KG1 (cell line): ENCODE results near the gene SNX1.

Source experiments
- DNase-seq: peaks from one replicate; lab custom pipeline; 2025; lab: John Stamatoyannopoulos, UW

Gene SNX1

DNA sequence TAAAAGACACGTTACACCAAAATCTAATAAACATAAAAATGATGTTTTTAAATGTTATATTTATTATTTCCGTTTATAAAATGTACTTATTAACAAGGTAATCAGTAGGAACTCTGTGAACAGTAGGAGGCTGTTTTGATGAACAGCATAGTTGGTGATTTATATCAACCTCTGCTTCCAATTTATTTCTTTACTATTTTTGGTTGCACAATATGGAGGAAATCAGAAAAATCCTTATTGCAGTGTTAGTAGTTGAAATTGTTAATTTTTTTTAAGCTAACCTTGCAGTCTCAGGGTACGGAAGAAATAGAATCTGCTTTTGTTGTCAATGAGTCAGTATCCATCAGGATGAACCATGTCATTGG, 50.7 kb downstream of the SNX1 start:
- DNase-seq, result no peak

DNA sequence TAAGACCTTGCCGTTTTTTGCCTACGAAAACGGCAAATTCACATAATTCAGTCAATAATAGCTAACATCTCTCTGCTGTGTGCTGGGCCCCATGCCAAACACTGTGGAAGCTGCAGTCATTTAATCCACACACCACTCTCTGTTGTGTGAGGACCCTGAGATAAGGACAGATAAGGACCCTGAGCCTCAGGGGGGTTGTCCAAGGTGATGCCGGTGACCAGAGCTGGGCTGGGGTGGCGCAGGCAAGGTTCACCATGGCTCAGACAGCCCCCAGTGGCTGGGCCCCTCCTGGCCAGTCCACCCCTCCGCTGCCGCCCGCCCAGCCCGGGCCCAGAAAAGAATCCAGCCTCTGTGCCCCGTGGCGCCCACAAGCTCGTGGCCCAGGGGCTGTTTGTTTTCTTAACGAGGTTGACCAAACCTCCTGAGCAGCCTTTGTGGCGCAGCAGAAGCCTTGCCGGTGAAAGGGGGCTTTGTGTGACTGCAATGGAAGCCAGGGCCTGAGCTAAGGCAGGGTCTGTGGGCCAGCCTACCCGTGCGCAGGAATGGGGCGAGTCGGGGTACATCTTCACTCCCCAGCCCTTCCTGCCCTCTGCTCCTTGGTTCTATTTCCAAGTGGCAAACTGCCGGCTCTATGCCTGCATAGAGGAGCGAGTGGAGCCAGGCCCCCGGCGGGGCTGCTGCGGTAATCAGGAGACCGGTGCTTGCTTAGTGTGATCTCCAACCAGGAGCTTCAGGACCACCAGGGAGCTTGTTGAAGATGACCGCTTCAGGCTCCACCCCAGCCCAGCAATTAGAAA, 51.3 kb downstream of the SNX1 start:
- no peak for DNase-seq

DNA sequence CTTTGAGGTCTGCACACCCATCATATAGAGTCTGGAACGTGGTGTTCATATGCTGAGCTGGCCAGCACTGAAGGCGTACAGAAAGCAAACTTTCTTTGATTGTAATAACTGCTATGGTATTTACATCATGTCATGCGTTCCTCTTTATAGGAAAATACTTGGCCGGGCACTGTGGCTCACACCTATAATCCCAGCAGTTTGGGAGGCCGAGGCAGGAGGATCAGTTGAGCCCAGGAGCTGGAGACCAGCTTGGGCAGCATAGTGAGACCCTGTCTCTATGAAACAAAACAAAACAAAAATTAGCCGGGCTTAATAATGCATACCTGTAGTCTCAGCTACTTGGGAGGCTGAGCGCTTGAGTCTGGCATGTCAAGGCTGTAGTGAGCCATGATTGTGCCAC, 52.4 kb downstream of the SNX1 start:
- no peak for DNase-seq

DNA sequence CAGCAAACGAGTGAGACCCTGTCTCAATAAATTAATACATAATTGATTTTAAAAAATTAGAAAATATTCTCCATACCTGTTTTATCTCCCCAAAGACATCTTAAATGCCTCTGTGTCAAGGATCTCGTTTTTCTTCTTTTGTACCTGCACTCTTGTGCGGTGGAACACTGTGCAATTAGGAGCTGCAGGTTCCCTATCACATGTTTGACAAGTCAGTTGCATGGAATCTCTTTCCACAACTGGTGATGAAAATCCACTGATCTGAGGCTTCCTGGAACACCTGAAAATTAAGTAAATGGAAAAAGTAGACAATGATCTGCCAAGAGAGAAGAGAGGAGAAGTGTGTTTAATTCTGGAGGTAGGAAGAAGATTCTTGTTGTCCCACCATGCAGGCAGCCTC, 52.8 kb downstream of the SNX1 start:
- no peak for DNase-seq

DNA sequence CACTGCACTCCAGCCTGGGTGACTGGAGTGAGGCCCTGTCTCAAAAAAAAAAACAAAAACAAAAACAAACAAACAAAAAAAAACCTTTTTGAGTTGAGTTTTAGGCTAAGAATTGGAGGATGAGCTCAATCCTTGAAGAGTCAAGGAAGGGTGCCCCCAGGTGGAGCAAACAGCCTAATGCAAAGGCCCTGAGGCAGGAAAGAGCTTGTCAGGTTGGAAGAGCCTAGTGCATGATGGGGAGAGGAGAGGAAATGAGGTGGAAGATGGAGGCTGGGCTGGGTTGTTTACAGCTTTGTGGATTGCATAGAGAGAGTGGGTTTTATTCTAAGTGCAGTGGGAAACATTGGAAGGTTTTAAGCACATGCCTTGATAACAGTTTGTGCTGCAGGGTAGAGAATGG, 53.6 kb downstream of the SNX1 start:
- no peak for DNase-seq

DNA sequence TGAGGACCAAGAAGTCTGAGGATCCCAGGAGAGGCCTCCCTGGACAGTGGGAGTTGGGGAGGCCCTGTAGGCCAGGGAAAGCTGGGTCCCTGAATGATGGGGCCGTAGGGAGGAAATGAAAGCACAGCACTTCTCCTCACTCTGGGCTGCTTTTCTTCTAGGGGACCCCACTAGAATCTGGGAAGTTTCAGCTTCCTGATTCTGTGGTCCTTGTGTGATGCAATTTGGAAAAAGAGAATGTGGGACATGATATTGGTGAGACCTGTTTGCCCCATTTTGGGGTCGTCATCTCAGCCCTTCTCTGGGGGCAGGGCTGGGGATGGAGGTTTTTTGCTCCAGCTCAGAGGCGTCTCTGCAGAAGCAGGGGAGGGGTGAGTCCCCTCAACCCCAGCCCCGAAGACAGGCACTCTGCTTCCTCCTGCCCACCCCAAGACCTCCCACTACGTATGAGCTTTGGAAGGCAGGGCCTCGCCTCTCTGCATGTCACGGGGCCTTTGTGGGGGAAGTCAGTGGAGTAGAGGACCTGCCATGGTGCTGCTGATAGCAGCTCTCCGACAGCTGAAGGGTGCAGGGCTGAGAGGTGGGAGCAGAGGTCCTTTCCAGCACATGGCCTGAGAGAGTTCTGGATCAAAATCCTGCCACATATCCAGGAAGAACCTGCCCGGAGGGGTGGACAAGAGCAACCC, 54.3 kb downstream of the SNX1 start:
- no peak for DNase-seq

DNA sequence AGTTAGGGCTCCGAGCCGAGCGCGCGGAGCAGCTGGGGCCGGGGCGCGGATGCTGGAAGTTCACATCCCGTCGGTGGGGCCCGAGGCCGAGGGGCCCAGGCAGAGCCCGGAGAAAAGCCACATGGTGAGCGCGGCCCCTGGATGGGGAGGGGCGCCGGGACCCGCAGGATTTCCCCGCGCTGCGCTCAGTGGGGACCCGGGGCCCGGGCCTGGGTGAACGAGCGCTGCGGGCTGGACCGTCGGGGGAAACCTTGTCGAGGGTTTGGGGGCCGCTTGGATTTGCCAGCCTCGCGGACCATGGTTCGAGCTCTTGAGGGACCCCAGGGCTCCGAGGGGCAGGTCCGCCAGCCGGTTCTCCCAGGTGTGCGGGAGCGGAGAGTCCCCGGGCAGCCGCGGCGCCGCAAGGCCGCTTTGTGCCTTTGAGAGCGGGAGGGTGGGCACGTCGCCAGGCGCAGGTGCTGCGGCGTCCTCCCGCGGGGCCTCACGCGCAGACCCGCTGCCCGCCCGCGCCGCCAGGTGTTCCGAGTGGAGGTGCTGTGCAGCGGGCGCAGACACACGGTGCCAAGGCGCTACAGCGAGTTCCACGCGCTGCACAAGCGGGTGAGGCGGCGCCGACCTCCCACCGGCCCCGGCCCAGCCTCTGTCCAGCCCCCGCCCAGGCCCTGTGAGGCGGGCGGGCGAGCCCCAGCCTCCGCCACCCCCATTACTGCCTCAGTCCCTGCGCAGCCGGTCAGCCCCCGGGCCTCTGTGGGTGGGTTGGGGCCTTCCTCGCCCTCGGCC, 56.1 kb downstream of the SNX1 start, which contains the start of gene SNX22:
Gene SNX22 (plus strand): TSS at position 5 of the 780 bp plus-strand sequence. CDS start 45 bp downstream, at position 50.
- no peak for DNase-seq

DNA sequence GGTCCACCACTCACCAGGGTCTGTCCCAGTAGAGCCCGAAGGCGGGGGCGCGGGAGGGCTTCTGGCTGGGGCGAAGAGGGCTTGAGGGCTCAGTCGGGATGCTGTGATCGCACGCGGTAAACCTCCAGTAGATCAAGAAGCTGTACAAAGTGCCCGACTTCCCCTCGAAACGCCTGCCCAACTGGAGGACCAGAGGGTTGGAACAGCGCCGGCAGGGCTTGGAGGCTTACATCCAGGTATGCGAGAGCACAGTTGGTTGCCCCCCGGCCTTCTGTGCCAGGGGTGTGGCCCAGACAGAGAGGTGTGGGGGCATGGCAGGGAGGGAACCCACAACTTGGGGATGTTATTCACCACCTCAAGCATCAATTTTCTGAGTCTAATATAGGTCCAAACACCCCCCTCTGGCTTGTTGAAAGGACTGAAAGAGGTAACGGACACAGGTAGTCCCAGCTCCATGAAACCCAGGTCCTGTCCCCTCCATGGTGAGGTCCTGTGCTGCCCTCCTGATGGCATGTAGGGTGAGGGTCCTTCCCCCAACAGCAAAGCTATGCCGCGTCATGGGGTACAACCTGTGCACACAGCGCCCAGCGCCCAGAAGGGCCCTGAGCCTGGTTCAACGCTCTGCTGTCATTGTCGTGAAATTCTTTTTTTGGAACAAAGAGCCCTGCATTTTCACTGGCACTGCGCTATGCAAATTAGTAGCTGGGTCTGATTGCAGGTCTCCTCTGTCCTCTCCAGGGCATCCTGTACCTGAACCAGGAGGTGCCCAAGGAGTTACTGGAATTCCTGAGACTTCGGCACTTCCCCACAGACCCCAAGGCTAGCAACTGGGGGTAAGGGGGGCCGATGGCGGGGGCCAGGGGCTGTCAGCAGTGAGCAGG, 57.0 kb downstream of the SNX1 start:
- DNase-seq, result no peak

DNA sequence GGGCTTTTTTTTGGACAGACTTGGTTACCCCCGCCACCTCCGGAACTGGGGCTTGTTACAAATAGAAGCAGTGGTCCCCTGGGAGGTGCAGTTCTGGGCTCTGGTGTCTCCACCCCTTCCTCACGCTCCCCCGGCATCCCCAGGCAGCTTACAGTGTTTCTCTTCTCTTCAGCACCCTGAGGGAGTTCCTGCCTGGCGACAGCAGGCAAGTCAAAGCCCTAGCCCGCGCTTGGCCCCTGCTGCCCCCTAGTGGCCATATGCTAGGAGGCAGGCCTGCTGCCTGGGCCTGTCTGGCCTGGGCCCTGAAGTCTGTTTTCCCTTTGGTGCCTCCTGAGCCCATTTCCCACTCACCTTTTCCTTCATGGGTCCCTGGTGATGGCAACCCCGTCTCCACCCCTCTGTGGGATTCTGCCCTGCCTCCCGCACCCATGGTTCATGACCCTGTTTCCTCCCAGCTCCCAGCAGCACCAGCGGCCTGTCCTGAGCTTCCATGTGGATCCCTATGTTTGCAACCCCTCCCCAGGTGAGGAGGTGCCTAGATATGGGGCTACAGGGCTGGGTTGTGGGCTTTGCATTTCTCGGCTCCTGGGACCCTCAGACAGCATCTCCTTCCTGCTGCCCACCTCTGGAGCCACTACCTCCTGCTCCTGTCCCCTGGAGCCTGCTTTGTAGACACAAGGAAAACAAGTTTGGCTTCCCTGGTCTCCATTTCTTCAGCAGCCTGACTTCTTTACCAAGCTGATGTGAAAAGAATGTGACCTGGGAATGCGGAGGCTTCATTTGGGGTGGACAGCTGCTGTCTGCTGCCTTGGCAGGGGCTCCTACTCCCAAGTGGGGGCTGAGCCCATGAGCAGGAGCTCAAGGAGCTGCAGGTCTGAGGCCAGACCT, 57.9 kb downstream of the SNX1 start:
- peak; percentile 84 for DNase-seq

DNA sequence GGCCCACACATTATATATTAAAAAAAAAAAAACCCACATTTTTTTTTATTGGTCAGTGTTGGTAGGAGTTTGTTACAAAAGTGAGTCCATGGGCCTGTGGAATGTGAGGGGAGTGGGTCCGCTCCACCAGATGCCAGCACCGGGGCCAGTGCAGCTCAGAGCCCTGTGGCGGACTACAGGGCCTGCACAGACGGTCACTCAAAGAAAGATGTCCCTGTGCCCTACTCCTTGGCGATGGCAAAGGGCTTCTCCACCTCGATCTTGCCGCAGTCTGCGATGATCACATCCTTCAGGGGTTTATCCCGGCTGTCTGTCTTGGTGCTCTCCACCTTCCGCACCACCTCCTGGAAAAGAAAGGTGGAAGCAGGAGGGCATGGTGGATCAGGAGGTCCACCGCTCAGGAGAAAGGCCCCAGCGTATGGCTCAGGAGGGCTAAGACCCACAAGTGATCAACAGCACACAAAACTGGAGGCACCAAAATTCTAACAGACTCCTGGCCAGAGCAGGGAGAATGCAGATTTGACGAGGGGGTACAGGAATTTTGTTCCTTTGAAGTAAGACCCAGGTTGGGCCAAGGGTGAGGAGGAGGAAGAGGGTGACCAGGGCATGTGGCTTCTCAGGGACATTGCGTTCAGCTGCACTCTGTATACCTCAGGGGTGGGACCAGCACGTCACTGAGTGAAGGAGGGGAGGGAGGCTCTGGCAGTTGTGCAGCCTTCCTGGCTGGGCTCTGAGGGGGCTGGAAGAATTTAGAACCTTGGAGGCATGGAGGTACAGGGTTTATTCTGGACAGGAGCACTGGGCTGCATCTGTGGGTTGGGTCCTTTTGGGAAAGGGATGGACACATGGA, 60.2 kb downstream of the SNX1 start:
- DNase-seq, result no peak

DNA sequence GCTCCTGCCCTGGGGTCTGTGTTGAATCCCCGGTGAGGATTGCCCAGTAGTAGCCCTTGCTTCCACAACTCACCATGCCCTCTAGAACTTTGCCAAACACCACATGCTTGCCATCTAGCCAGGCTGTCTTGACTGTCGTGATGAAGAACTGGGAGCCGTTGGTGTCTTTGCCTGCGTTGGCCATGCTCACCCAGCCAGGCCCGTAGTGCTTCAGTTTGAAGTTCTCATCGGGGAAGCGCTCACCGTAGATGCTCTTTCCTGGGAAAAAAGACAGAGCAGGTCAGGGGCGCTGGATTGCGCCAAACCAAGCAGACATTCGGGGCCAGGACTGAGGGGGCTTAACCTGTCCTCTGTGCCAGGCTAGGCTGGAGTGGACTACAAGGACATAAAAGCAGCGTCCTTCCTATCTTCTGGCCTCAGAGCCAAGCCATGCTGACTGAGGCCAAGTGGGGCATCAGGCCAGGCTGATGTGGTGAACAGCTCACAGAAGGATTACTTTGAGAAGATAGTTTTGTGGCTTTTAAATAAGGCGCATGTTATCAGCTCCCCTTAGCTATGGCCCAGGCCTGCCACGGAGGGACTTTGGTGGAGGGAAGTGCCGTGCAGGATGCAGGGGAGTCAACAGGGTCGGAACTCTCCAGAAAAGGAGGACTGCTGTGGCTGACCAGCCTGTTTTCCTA, 61.0 kb downstream of the SNX1 start:
- no peak for DNase-seq

DNA sequence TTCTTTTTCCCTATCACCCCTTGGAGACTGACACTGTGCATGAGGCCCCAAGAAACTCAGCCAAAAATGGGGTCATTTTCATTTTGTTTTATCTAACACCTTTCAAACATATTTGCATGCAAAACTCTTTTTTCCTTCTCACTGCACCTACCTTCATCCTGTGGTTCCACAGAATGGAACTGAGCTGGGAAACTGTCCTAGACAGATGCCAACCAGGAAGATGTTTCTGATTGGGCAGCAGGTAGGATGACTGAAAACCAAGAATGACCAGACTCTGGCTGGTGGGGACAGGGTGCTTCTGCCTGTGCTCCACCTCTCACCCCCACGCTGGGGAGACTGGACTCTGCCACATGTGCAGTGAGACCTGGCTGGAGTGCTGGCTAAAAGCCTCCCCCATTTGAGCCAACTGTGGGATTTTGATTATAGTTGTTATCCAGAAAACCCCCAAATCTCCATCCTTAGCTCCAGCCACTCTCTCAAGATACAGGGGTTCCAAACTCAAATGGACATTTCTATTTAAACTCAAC, 61.9 kb downstream of the SNX1 start:
- no peak for DNase-seq

DNA sequence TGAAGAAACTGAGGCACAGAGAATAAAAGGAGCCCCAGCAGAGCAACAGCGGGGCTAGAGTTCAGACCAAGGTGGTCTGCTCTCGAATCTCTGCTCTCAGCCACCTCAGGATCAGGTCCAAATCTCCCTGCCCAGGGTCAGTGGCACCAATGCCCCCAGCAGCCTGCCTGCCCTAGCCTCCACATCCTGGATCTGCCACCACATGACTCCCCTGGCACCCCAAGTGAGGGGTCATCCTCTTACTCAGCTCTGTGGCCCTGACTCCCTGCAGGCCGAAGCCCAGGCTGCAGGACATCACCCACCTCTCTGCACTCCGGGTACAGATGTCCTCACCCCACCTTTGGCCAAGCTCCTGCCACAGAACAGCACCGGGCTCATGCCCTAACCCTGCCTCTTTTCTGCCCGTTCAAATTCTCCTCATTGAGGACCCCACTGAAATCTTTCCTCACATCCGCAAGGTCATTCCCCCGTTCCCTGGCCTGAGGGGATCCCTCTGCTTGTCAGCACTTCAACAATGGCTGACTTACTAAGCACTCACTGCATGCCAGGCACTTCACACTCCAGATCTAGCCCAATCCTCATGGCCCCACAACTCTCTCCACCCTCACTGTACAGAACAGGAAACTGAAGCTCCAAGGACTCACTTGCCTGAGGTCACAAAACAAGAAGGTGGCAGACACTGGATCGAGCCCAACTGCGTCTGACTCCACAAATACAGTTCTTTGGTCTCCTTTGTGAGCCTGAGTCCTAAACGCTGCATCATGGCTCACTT, 62.8 kb downstream of the SNX1 start:
- DNase-seq, result no peak

DNA sequence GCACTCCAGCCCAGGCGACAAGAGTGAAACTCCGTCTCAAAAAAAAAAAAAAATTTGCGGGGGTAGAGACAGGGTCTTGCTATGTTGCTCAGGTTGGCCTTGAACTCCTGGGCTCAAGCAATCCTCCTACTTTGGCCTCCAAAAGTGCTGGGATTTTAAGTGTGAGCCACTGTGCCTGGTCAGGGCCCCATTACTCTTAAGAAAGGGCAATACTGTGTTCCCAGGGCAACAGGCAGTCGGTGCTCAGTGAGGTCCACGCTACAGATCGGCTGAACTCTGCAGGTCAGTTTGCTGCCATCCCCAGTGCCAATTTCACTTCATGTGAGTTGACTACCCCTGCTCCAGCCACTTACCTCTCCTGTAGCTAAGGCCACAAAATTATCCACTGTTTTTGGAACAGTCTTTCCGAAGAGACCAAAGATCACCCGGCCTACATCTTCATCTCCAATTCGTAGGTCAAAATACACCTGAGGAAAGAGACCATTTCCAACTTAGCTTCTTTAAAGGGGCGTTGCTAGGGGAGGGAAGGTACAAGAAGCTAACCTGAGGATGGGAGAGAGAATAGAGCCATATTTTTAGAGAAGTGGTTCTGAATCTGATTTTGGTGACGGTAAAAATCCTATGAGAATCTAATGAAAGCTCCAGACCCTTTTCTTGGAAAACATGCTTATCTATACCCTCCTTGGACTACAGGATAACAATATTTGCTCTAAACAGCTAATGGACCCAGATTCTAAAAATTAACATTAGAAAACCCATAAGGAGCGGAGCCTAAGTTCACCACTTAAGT, 66.1 kb downstream of the SNX1 start:
- DNase-seq, result no peak

DNA sequence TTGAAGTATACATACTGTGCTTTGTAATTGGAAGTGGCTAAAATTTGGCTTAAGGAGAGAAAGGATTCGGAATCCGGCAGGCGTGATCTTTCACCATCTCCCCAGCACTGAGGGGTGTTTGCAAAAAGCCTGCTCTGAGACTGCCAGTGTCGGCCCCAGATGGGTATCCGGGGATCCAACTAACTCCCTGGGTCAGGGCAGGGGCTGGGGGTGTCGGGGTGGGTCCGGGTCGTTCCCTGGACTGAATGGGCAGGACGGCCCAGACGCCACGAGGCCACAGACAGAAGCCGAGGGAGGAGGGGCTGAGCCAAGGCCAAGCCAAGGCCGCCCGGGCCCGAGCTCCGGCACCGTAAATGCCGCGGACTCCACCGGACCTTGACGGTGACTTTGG, 66.7 kb downstream of the SNX1 start:
- DNase-seq, result no peak

DNA sequence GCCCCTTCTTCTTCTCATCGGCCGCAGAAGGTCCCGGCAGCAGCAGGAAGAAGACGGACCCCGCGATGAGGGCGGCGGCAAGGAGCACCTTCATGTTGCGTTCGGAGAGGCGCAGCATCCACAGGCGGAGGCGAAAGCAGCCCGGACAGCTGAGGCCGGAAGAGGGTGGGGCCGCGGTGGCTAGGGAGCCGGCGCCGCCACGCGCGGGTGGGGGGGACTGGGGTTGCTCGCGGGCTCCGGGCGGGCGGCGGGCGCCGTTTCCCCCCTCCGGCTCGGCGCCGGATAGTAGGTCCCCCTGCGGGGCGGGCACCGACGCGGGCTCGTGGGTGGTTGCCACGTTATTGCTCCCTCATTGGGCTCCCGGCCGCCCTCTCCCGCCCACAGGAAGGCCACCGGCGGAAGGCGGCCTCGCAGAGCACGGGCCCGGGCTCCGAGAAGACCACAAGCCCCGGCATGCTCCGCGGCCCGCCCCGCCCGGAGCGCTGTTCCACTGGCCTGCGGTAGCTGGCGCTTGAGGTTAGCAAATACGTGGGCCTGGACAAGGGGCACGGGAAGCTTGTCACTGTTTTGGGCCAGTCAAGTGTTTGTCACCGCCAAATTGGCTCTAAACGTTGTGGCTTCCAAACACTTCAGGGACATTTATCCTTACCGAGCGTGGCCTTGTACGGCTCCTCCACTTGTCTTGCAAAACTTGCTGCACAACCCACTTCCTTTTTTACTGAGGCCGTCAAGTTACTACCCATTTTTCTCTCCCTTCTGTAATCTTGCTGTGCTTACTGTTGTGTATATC, 67.3 kb downstream of the SNX1 start, which contains the start of gene PPIB:
Gene PPIB (minus strand): TSS at position 154 of the 790 bp plus-strand sequence. CDS start 36 bp downstream, at position 118.
- DNase-seq, result peak; percentile 92
